ENCODE measurements around the gene LCN1. TPM values are rescaled to one million over a fixed set of nuclear protein-coding genes. Genes with fewer than 3 reads are reported as not detected.

The LCN1 gene
- total and polyA plus RNA-seq, 2 of the 8 experiments (the other 6 are each of a cell fraction or from before 2014, with no cell fraction given), result not detected

- no peak overlapping the region for H3K27ac ChIP-seq (ENCODE audit: low read depth, low read length)
- no peak overlapping the region for H2BK20ac ChIP-seq (ENCODE audit: low read length)
- no peaks in the 10 kb centered on the region for H3K79me2 ChIP-seq (ENCODE audit: control insufficient read depth in 1 of 2, insufficient read depth in 2 of 2, low read length in 2 of 2)
- no peak overlapping the region for H4K8ac ChIP-seq (ENCODE audit: extremely low read depth, insufficient read depth, low read length)
- no peaks in the 10 kb centered on the region for H4K20me1 ChIP-seq (replicated peaks in 1 of 2; ENCODE audit: control insufficient read depth in 1 of 2, insufficient read depth in 2 of 2, low read length in 2 of 2)
- H2BK5ac ChIP-seq (ENCODE audit: low read depth, low read length), result no peak overlapping the region
- FAIRE-seq, result no peak
- H3K79me1 ChIP-seq (ENCODE audit: low read depth, low read length), result no peaks in the 10 kb centered on the region
- H3K4me3 ChIP-seq (ENCODE audit: extremely low read depth in 1 of 4, insufficient read depth in 2 of 4, low read depth in 3 of 4, low read length in 4 of 4), result no peak overlapping the region
- no peak overlapping the region for H4K91ac ChIP-seq (replicated peaks; ENCODE audit: insufficient read length, low read length)
- TF ChIP-seq JUND (IDR thresholded peaks at IDR 0.05; ENCODE audit: low read length), result no peak
- no peak for TF ChIP-seq SIX5 (IDR thresholded peaks at IDR 0.05; ENCODE audit: low read depth, low read length)
- TF ChIP-seq SUZ12 (IDR thresholded peaks at IDR 0.05; ENCODE audit: low read length), result no peak
- TF ChIP-seq SP2 (IDR thresholded peaks at IDR 0.05; ENCODE audit: low read length), result no peak
- no peak for TF ChIP-seq TBP (IDR thresholded peaks at IDR 0.05; ENCODE audit: low read depth, low read length)
- no peak for TF ChIP-seq YY1 (IDR thresholded peaks at IDR 0.05; ENCODE audit: low read depth, low read length)
- no peak for TF ChIP-seq POLR2A (IDR thresholded peaks at IDR 0.05; ENCODE audit: control extremely low read depth in 1 of 2, low read depth in 2 of 2, low read length in 2 of 2)
- TF ChIP-seq HDAC6 (IDR thresholded peaks at IDR 0.05; ENCODE audit: low read depth, low read length), result no peak
- TF ChIP-seq GABPA (IDR thresholded peaks at IDR 0.05; ENCODE audit: borderline replicate concordance, insufficient read depth, low read length), result no peak
- no peaks in the 10 kb centered on the region for H3K27me3 ChIP-seq (replicated peaks in 1 of 4; ENCODE audit: control insufficient read depth in 3 of 4, extremely low read depth in 1 of 4, insufficient read depth in 3 of 4, low read length in 3 of 4)
- H4K5ac ChIP-seq (ENCODE audit: insufficient read length, low read depth, low read length), result no peak overlapping the region
- H3K9me3 ChIP-seq (ENCODE audit: insufficient read depth in 2 of 2, low read depth in 1 of 2, low read length in 1 of 2), result no peaks in the 10 kb centered on the region
- no peak overlapping the region for H3K56ac ChIP-seq (replicated peaks; ENCODE audit: insufficient read length, low read depth, low read length)
- H2AFZ ChIP-seq (ENCODE audit: low read length), result no peak overlapping the region
- H3K4ac ChIP-seq (replicated peaks; ENCODE audit: insufficient read length, low read depth, low read length), result no peak overlapping the region
- no peak overlapping the region for H3K23ac ChIP-seq (ENCODE audit: insufficient read length)
- CTCF ChIA-PET (ENCODE audit: partially characterized antibody), result interaction anchor here (0.5 to 2.9 kb wide), 3 partner anchors 10 to 28 kb away, joined by 3 to 8 read pairs (median 4); no protein-coding TSS in a partner anchor
- H2BK15ac ChIP-seq (ENCODE audit: low read length), result no peak overlapping the region
- peak in 1 of 2 experiments; percentile 41 for DNase-seq (ENCODE audit: low read depth in 1 of 2, low spot score in 2 of 2)
- H3K14ac ChIP-seq (ENCODE audit: insufficient read length), result no peak overlapping the region
- no peaks in the 10 kb centered on the region for H3K23me2 ChIP-seq (ENCODE audit: low read depth, low read length)
- no peak overlapping the region for H3K18ac ChIP-seq (ENCODE audit: extremely low read depth, low read length)
- peaks cover 0 to 2% (median 0%) of the 10 kb centered on the region in 4 experiments; a peak in 1 of 7 replicates for H3K4me1 ChIP-seq (replicated peaks in 1 of 4; ENCODE audit: control insufficient read depth in 3 of 4, insufficient read depth in 4 of 4, low read length in 3 of 4)
- POLR2A ChIA-PET (ENCODE audit: partially characterized antibody), result interaction anchor here (1.4 kb wide), 1 partner anchor 29 kb away, joined by 4 read pairs; no protein-coding TSS in a partner anchor
- H2AK5ac ChIP-seq (ENCODE audit: low read depth, low read length), result no peak overlapping the region
- WGBS, 2 experiments (ENCODE audit: extremely low coverage in 1 of 2, insufficient coverage in 1 of 2, insufficient read length in 1 of 2, insufficient replicate concordance in 2 of 2, low coverage in 1 of 2, low lambda C conversion rate in 2 of 2, missing lambda C conversion rate in 1 of 2), result 87% methylated on average over 12 of the region's 12 CpGs; no CpG with 5 or more reads in 1 of the 2 experiments
- H3K4me2 ChIP-seq (ENCODE audit: insufficient read depth in 1 of 2, low read depth in 2 of 2, low read length in 2 of 2), result no peak overlapping the region
- H2BK120ac ChIP-seq (replicated peaks; ENCODE audit: low read depth, low read length), result no peak overlapping the region
- no peaks in the 10 kb centered on the region for H3K36me3 ChIP-seq (ENCODE audit: control insufficient read depth in 2 of 4, insufficient read depth in 4 of 4, low read length in 3 of 4)
- H3K9ac ChIP-seq (replicated peaks in 1 of 4; ENCODE audit: extremely low read depth in 1 of 4, low read depth in 3 of 4, low read length in 3 of 4), result no peak overlapping the region
- H2BK12ac ChIP-seq (ENCODE audit: low read depth, low read length), result no peak overlapping the region
Measured at GRCh38 chr9:135533674-135534073, 12.4 kb downstream of the LCN1 start.

Data from H1 (cell line).